H9 (cell line): ENCODE measurements around the gene ACER1. TPM values are rescaled to one million over a fixed set of nuclear protein-coding genes. Genes with fewer than 3 reads are reported as not detected.

Experiments
- DNase-seq: peaks from one replicate; pipeline ENCODE4 v3.0.0-alpha.2; 2017
- H2AFZ ChIP-seq: one replicate; pipeline ENCODE4 v1.6.1; 2013; ENCODE audit warnings: mild to moderate bottlenecking, low read length, control low read depth, moderate library complexity
- H2AK5ac ChIP-seq: 2 replicates; pipeline ENCODE4 v1.6.1; 2013; ENCODE audit warnings: low read length, control low read depth, mixed read lengths; ENCODE audit not compliant: insufficient read length
- H2BK120ac ChIP-seq: one replicate; pipeline ENCODE4 v1.6.1; 2013; ENCODE audit warnings: low read depth, mild to moderate bottlenecking, low read length, control low read depth, inconsistent platforms; ENCODE audit not compliant: poor library complexity, severe bottlenecking
- H2BK12ac ChIP-seq: 2 replicates; pipeline ENCODE4 v1.6.1; 2013; ENCODE audit warnings: low read length, control low read depth, mixed read lengths, low read depth; ENCODE audit not compliant: insufficient read length
- H2BK15ac ChIP-seq: 2 replicates; pipeline ENCODE4 v1.6.1; 2013; ENCODE audit warnings: low read depth, low read length, control low read depth
- H2BK20ac ChIP-seq: one replicate; pipeline ENCODE4 v1.6.1; 2013; ENCODE audit warnings: low read depth, mild to moderate bottlenecking, low read length, control low read depth, inconsistent platforms; ENCODE audit not compliant: poor library complexity, severe bottlenecking
- H2BK5ac ChIP-seq: 2 replicates; pipeline ENCODE4 v1.6.1; 2013; ENCODE audit warnings: low read length, control low read depth, mixed read lengths; ENCODE audit not compliant: insufficient read length
- H3K14ac ChIP-seq: 2 replicates; pipeline ENCODE4 v1.6.1; 2013; ENCODE audit warnings: low read length, control low read depth; ENCODE audit not compliant: insufficient read depth
- H3K18ac ChIP-seq: 2 replicates; pipeline ENCODE4 v1.6.1; 2013; ENCODE audit warnings: low read depth, mild to moderate bottlenecking, mixed read lengths, low read length, control low read depth; ENCODE audit not compliant: insufficient read length
- H3K23ac ChIP-seq: 2 replicates; pipeline ENCODE4 v1.6.1; 2013; ENCODE audit warnings: low read length, control low read depth, mixed read lengths, low read depth; ENCODE audit not compliant: insufficient read length
- H3K23me2 ChIP-seq: 2 replicates; pipeline ENCODE4 v1.6.1; 2013; ENCODE audit warnings: low read depth, mild to moderate bottlenecking, mixed read lengths, low read length, control low read depth; ENCODE audit not compliant: insufficient read length, poor library complexity, severe bottlenecking
- H3K27ac ChIP-seq: 2 replicates; pipeline ENCODE4 v1.5.1; 2013; ENCODE audit warnings: low read length, control low read depth, mixed read lengths, low read depth; ENCODE audit not compliant: insufficient read length
- H3K27me3 ChIP-seq: 2 replicates; pipeline ENCODE4 v1.6.1; 2013; ENCODE audit warnings: low read length, control low read depth, inconsistent platforms; ENCODE audit not compliant: insufficient read depth
- H3K4ac ChIP-seq: 2 replicates; pipeline ENCODE4 v1.6.1; 2013; ENCODE audit warnings: low read depth, mild to moderate bottlenecking, control low read depth, inconsistent platforms, low read length, moderate library complexity
- H3K4me1 ChIP-seq: 2 replicates; pipeline ENCODE4 v1.6.1; 2013; ENCODE audit warnings: low read length, control low read depth, inconsistent platforms; ENCODE audit not compliant: insufficient read depth
- H3K4me2 ChIP-seq: 2 replicates; pipeline ENCODE4 v1.6.1; 2013; ENCODE audit warnings: low read length, control low read depth, mixed read lengths; ENCODE audit not compliant: insufficient read length, insufficient read depth
- H3K56ac ChIP-seq: 2 replicates; pipeline ENCODE4 v1.6.1; 2013; ENCODE audit warnings: low read depth, mild to moderate bottlenecking, mixed read lengths, low read length, control low read depth; ENCODE audit not compliant: insufficient read length
- H3K79me1 ChIP-seq: 2 replicates; pipeline ENCODE4 v1.6.1; 2013; ENCODE audit warnings: low read depth, mild to moderate bottlenecking, moderate library complexity, low read length, control low read depth, inconsistent platforms; ENCODE audit not compliant: insufficient read depth, poor library complexity, severe bottlenecking
- H3K79me2 ChIP-seq: 2 replicates; pipeline ENCODE4 v1.6.1; 2013; ENCODE audit warnings: low read length, control low read depth, inconsistent platforms; ENCODE audit not compliant: insufficient read depth
- H3K9ac ChIP-seq: 2 replicates; pipeline ENCODE4 v1.6.1; 2013; ENCODE audit warnings: low read length, control low read depth, mixed read lengths; ENCODE audit not compliant: insufficient read length; ENCODE audit errors: extremely low read depth
- H3K9me3 ChIP-seq: one replicate; pipeline ENCODE4 v1.6.1; 2013; ENCODE audit warnings: low read depth, low read length, inconsistent platforms; ENCODE audit not compliant: control insufficient read depth
- H3T11ph ChIP-seq: one replicate; pipeline ENCODE4 v1.6.1; 2013; ENCODE audit warnings: mild to moderate bottlenecking, low read length, control low read depth, inconsistent platforms
- H4K20me1 ChIP-seq: one replicate; pipeline ENCODE4 v1.6.1; 2013; ENCODE audit not compliant: control insufficient read depth, insufficient read length, insufficient read depth
- H4K5ac ChIP-seq: 2 replicates; pipeline ENCODE4 v1.6.1; 2013; ENCODE audit warnings: low read depth, mild to moderate bottlenecking, mixed read lengths, low read length, control low read depth; ENCODE audit not compliant: insufficient read length
- H4K8ac ChIP-seq: replicated peaks from 2 replicates; pipeline ENCODE4 v1.6.1; 2013; ENCODE audit warnings: low read length, control low read depth, mixed read lengths, low read depth; ENCODE audit not compliant: insufficient read length
- H4K91ac ChIP-seq: 2 replicates; pipeline ENCODE4 v1.6.1; 2013; ENCODE audit warnings: low read depth, mild to moderate bottlenecking, moderate library complexity, mixed read lengths, low read length, control low read depth; ENCODE audit not compliant: insufficient read length
- H3K27ac Mint-ChIP-seq, 3 experiments: 2 replicates in 2 of 3; 3 replicates in 1 of 3; pipeline ENCODE4 v1.8.0; 2020 to 2021; ENCODE audit warnings: mixed read lengths in 3 of 3, mild to moderate bottlenecking in 1 of 3, moderate library complexity in 1 of 3
- H3K27me3 Mint-ChIP-seq: 2 replicates; pipeline ENCODE4 v1.8.0; 2021; ENCODE audit warnings: low read depth, mild to moderate bottlenecking, moderate library complexity, mixed read lengths
- H3K36me3 Mint-ChIP-seq, 3 experiments: 2 replicates in 2 of 3; 3 replicates in 1 of 3; pipeline ENCODE4 v1.8.0; 2020 to 2021; ENCODE audit warnings: low read depth in 3 of 3, mixed read lengths in 3 of 3; ENCODE audit not compliant: insufficient read depth in 1 of 3
- H3K4me1 Mint-ChIP-seq, 2 experiments: 2 replicates each; pipeline ENCODE4 v1.8.0; 2020; ENCODE audit warnings: mixed read lengths in 2 of 2
- H3K4me3 Mint-ChIP-seq, 2 experiments: 2 replicates in 1 of 2; 3 replicates in 1 of 2; pipeline ENCODE4 v1.8.0; 2020 to 2021; ENCODE audit warnings: mild to moderate bottlenecking in 2 of 2, mixed read lengths in 2 of 2, moderate library complexity in 1 of 2
- H3K9me3 Mint-ChIP-seq, 2 experiments: 2 replicates in 1 of 2; 3 replicates in 1 of 2; pipeline ENCODE4 v1.8.0; 2020; ENCODE audit warnings: mild to moderate bottlenecking in 2 of 2, mixed read lengths in 2 of 2, moderate library complexity in 1 of 2
- WGBS: extraction: QIAGEN DNeasy Blood & Tissue Kit; methylation state at CpG from one replicate; pipeline ENCODE4 v1.1.7; 2013; ENCODE audit warnings: missing lambda C conversion rate, low lambda C conversion rate, mixed read lengths; ENCODE audit not compliant: insufficient read length; ENCODE audit errors: extremely low coverage; 5-methylcytosine and 5-hydroxymethylcytosine counted together
- total RNA-seq: library from RNA; stranded (reverse); gene quantifications from 2 replicates; pipeline ENCODE4 v1.2.1, GENCODE V29; 2021
- TF ChIP-seq, protein P1 (sequence below): fragments of 200-600 bp; sonication (generic); conservative IDR thresholded peaks from 3 replicates; pipeline ENCODE4 v1.8.0; 2021; ENCODE audit warnings: antibody characterized with exemption, mild to moderate bottlenecking

ACER1 gene
- total RNA-seq, 1 experiment from 2014 or later = not detected

GRCh38 chr19:6288737-6289136 is 44.7 kb downstream of the ACER1 start:
- Histone ChIP-seq H4K20me1 (no peaks in the 10 kb centered on the region), H3K9me3 (peaks cover 69% of the 10 kb centered on the region), H4K5ac (no peak overlapping the region), H3K27me3 (no peaks in the 10 kb centered on the region), H3T11ph (no peak overlapping the region), H2BK5ac (no peak overlapping the region), H2BK120ac (no peak overlapping the region), H3K4me1 (no peaks in the 10 kb centered on the region), H2BK15ac (no peak overlapping the region), H3K9ac (no peak overlapping the region), H2AK5ac (no peak overlapping the region), H2BK12ac (no peak overlapping the region), H3K27ac (no peak overlapping the region), H3K23ac (no peak overlapping the region), H3K23me2 (no peaks in the 10 kb centered on the region), H2AFZ (no peak overlapping the region), H3K18ac (no peak overlapping the region), H4K91ac (no peak overlapping the region), H2BK20ac (no peak overlapping the region), H3K14ac (no peak overlapping the region), H3K4ac (no peak overlapping the region), H3K56ac (no peak overlapping the region), H4K8ac (no peak overlapping the region), H3K4me2 (no peak overlapping the region), H3K79me2 (no peaks in the 10 kb centered on the region), H3K79me1 (no peaks in the 10 kb centered on the region)
- TF ChIP-seq, protein P1, sequence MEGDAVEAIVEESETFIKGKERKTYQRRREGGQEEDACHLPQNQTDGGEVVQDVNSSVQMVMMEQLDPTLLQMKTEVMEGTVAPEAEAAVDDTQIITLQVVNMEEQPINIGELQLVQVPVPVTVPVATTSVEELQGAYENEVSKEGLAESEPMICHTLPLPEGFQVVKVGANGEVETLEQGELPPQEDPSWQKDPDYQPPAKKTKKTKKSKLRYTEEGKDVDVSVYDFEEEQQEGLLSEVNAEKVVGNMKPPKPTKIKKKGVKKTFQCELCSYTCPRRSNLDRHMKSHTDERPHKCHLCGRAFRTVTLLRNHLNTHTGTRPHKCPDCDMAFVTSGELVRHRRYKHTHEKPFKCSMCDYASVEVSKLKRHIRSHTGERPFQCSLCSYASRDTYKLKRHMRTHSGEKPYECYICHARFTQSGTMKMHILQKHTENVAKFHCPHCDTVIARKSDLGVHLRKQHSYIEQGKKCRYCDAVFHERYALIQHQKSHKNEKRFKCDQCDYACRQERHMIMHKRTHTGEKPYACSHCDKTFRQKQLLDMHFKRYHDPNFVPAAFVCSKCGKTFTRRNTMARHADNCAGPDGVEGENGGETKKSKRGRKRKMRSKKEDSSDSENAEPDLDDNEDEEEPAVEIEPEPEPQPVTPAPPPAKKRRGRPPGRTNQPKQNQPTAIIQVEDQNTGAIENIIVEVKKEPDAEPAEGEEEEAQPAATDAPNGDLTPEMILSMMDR = no peak
- no peaks in the 10 kb centered on the region for H3K4me1 Mint-ChIP-seq
- no peak overlapping the region for H3K4me3 Mint-ChIP-seq
- no CpG with 5 or more reads among the region's 1 CpG for WGBS
- peaks cover 74 to 85% of the 10 kb centered on the region in 2 experiments for H3K9me3 Mint-ChIP-seq
- H3K36me3 Mint-ChIP-seq = peaks cover 0 to 20% (median 12%) of the 10 kb centered on the region in 3 experiments; a peak in 3 of 7 replicates
- peaks cover 31% of the 10 kb centered on the region for H3K27me3 Mint-ChIP-seq
- no peak for DNase-seq
- no peak overlapping the region for H3K27ac Mint-ChIP-seq
